Fibroblast of gingiva (primary cell): Measurements from ENCODE around the gene PLCH1.
A peak's percentile ranks its signal among the peaks of the same experiment; 100 is the strongest.

Source experiments
- DNase-seq: peaks from one replicate; pipeline ENCODE4 v3.0.0-alpha.2; 2011; ENCODE audit warnings: low read depth

PLCH1 gene

GRCh38 chr3:155682426-155683343 lies 62.2 kb downstream of the PLCH1 start:
- DNase-seq, result peak; percentile 3

GRCh38 chr3:155676252-155676981 lies 68.5 kb downstream of the PLCH1 start:
- DNase-seq, result peak; percentile 62

GRCh38 chr3:155675094-155675493 lies 69.8 kb downstream of the PLCH1 start:
- DNase-seq, result no peak

- peak; percentile 66 for DNase-seq
Measured at GRCh38 chr3:155673421-155673820, 71.5 kb downstream of the PLCH1 start.

- DNase-seq, result no peak
Measured at GRCh38 chr3:155670335-155670734, 74.5 kb downstream of the PLCH1 start.

- DNase-seq, result no peak
Measured at GRCh38 chr3:155667988-155668387, 76.9 kb downstream of the PLCH1 start.

GRCh38 chr3:155664925-155665695 lies 79.8 kb downstream of the PLCH1 start:
- peak; percentile 94 for DNase-seq

GRCh38 chr3:155663467-155664212 lies 81.2 kb downstream of the PLCH1 start:
- no peak for DNase-seq

- no peak for DNase-seq
Measured at GRCh38 chr3:155661760-155662159, 83.1 kb downstream of the PLCH1 start.

- DNase-seq, result no peak
Measured at GRCh38 chr3:155661042-155661441, 83.8 kb downstream of the PLCH1 start.

- no peak for DNase-seq
Measured at GRCh38 chr3:155658671-155659261, 86.1 kb downstream of the PLCH1 start.

- no peak for DNase-seq
Measured at GRCh38 chr3:155658006-155658405, 86.9 kb downstream of the PLCH1 start.

GRCh38 chr3:155657161-155657560 lies 87.7 kb downstream of the PLCH1 start:
- no peak for DNase-seq

- no peak for DNase-seq
Measured at GRCh38 chr3:155656466-155656865, 88.4 kb downstream of the PLCH1 start.

- peak; percentile 34 for DNase-seq
Measured at GRCh38 chr3:155651489-155652218, 93.2 kb downstream of the PLCH1 start.

- no peak for DNase-seq
Measured at GRCh38 chr3:155648013-155648591, 96.8 kb downstream of the PLCH1 start.

GRCh38 chr3:155647206-155647605 lies 97.7 kb downstream of the PLCH1 start:
- no peak for DNase-seq

- DNase-seq, result no peak
Measured at GRCh38 chr3:155646669-155647068, 98.2 kb downstream of the PLCH1 start.

GRCh38 chr3:155646128-155646527 lies 98.7 kb downstream of the PLCH1 start:
- DNase-seq, result no peak

- peak; percentile 73 for DNase-seq
Measured at GRCh38 chr3:155643581-155644165, 101.2 kb downstream of the PLCH1 start.
